DOHH2 (cell line): Measurements from ENCODE around the gene TBL1X.

Source experiments
- H3F3A ChIP-seq: fragments of 200-600 bp; sonication (generic), shearing (Covaris generic); 2 replicates; pipeline ENCODE4 v1.6.0; 2016; ENCODE audit warnings: antibody characterized with exemption, mild to moderate bottlenecking; ENCODE audit not compliant: control insufficient read depth, insufficient read depth
- H3K27ac ChIP-seq: fragments of 200-600 bp; sonication (generic); 2 replicates; pipeline ENCODE4 v1.5.1; 2014; ENCODE audit warnings: low read depth, mild to moderate bottlenecking, low read length, moderate library complexity
- H3K27me3 ChIP-seq: fragments of 200-600 bp; sonication (generic); 2 replicates; pipeline ENCODE4 v1.6.1; 2014; ENCODE audit warnings: mild to moderate bottlenecking, low read length, mixed read lengths; ENCODE audit not compliant: control insufficient read depth
- H3K36me3 ChIP-seq: fragments of 200-600 bp; sonication (generic); 2 replicates; pipeline ENCODE4 v1.6.1; 2014; ENCODE audit warnings: mild to moderate bottlenecking, low read length, moderate library complexity, mixed read lengths; ENCODE audit not compliant: control insufficient read depth
- H3K4me1 ChIP-seq: fragments of 200-600 bp; sonication (generic); 2 replicates; pipeline ENCODE4 v1.6.1; 2014; ENCODE audit warnings: mild to moderate bottlenecking, low read length, mixed read lengths; ENCODE audit not compliant: control insufficient read depth
- H3K4me2 ChIP-seq: fragments of 200-600 bp; sonication (generic); 2 replicates; pipeline ENCODE4 v1.6.0; 2014; ENCODE audit warnings: mild to moderate bottlenecking, low read length, moderate library complexity
- H3K4me3 ChIP-seq: fragments of 200-600 bp; sonication (generic); 2 replicates; pipeline ENCODE4 v1.5.1; 2014; ENCODE audit warnings: mild to moderate bottlenecking, low read length, mixed read lengths
- H3K79me2 ChIP-seq: fragments of 200-600 bp; sonication (generic); 2 replicates; pipeline ENCODE4 v1.6.1; 2014; ENCODE audit warnings: mild to moderate bottlenecking, low read length, mixed read lengths; ENCODE audit not compliant: control insufficient read depth
- H3K9me2 ChIP-seq: fragments of 200-600 bp; sonication (generic); replicated peaks from 2 replicates; pipeline ENCODE4 v1.6.1; 2014; ENCODE audit warnings: mild to moderate bottlenecking, low read length, mixed read lengths; ENCODE audit not compliant: control insufficient read depth
- H3K9me3 ChIP-seq: fragments of 200-600 bp; sonication (generic); 2 replicates; pipeline ENCODE4 v1.6.1; 2014; ENCODE audit warnings: antibody characterized with exemption, low read length, mixed read lengths; ENCODE audit not compliant: control insufficient read depth, insufficient read depth
- H4K20me1 ChIP-seq: fragments of 200-600 bp; sonication (generic); 2 replicates; pipeline ENCODE4 v1.6.0; 2014; ENCODE audit warnings: low read depth, mild to moderate bottlenecking, antibody characterized with exemption, low read length, moderate library complexity; ENCODE audit not compliant: control insufficient read depth, insufficient read depth
- CTCF ChIP-seq: fragments of 200-600 bp; sonication (generic); IDR thresholded peaks from one replicate; pipeline ENCODE4 v1.5.1; 2014; ENCODE audit warnings: antibody characterized with exemption, mild to moderate bottlenecking, low read depth, low read length; ENCODE audit not compliant: poor library complexity, severe bottlenecking
- EZH2phosphoT487 ChIP-seq: fragments of 200-600 bp; sonication (generic); IDR thresholded peaks from 2 replicates; pipeline ENCODE4 v1.6.1; 2017; ENCODE audit warnings: borderline replicate concordance, mild to moderate bottlenecking, antibody characterized with exemption, low read length, moderate library complexity, mixed read lengths

The TBL1X gene

DNA sequence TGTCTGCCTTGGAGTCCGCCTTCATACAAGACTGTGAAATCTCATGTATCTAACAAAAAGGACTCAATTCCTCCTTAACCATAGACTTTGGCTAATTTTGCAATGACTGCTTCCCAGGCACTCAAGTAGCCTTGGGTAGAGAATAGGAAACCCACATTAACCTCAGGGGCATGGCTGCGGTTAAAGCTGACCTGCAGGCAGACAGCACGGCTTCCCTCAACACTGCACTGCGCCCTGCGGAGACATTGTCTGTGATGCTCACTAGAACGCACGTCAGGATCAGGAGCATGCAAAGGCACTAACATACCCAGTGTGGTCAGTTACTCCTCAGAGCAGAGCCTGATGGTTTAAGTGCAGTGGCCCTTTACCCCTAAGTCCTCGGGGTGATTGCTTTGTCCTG is 311.1 kb downstream of the TBL1X start:
- Histone ChIP-seq H3K4me3 (no peak overlapping the region), H3K4me2 (no peak overlapping the region)

GRCh38 chrX:9781941-9782340 is 317.1 kb downstream of the TBL1X start:
- Histone ChIP-seq H3K27ac (no peak overlapping the region), H3K4me3 (no peak overlapping the region), H3K9me2 (no peaks in the 10 kb centered on the region), H3K79me2 (no peaks in the 10 kb centered on the region), H4K20me1 (no peaks in the 10 kb centered on the region), H3K4me1 (no peaks in the 10 kb centered on the region), H3K36me3 (no peaks in the 10 kb centered on the region), H3K4me2 (no peak overlapping the region), H3F3A (no peaks in the 10 kb centered on the region), H3K9me3 (no peaks in the 10 kb centered on the region), H3K27me3 (no peaks in the 10 kb centered on the region)
- TF ChIP-seq EZH2phosphoT487 (no peak), CTCF (no peak)

More for the DNA sequence above, 311.1 kb downstream of the TBL1X start:
- 0 out of 2 replicates have a peak, but pooled peaks cover 3% of the 10 kb centered on the region for H3K4me1 ChIP-seq
- no peak overlapping the region for H3K27ac ChIP-seq
- no peaks in the 10 kb centered on the region for H3K9me2 ChIP-seq
- H3K79me2 ChIP-seq = no peaks in the 10 kb centered on the region
- no peaks in the 10 kb centered on the region for H4K20me1 ChIP-seq
- no peak for TF ChIP-seq CTCF
- TF ChIP-seq EZH2phosphoT487 = no peak
- no peaks in the 10 kb centered on the region for H3K36me3 ChIP-seq
- H3K27me3 ChIP-seq = peaks cover 6% of the 10 kb centered on the region; the same call in 1 of the 2 replicates
- no peaks in the 10 kb centered on the region for H3F3A ChIP-seq
- H3K9me3 ChIP-seq = no peaks in the 10 kb centered on the region

DNA sequence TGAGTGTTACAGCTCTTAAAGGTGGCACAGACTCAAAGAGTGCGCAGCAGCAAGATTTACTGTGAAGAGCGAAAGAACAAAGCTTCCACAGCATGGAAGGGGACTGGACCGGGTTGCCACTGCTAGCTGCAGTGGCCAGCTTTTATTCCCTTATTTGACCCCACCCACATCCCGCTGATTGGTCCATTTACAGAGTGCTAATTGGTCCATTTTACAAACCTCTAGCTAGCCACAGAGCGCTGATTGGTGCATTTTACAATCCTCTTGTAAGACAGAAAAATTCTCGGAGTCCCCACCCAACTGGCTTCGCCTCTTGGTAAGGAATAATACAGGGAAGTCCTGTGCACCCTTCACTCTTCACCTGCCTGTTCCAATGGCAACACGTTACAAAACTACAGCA is 319.5 kb downstream of the TBL1X start:
- no peaks in the 10 kb centered on the region; the same call in 1 of the 2 replicates for H3K27me3 ChIP-seq
- H3K9me3 ChIP-seq = no peaks in the 10 kb centered on the region
- H3K4me2 ChIP-seq = no peak overlapping the region
- H3F3A ChIP-seq = no peaks in the 10 kb centered on the region
- TF ChIP-seq CTCF (no peak), EZH2phosphoT487 (no peak)
- no peak overlapping the region for H3K27ac ChIP-seq
- H3K79me2 ChIP-seq = no peaks in the 10 kb centered on the region
- H3K4me3 ChIP-seq = no peak overlapping the region
- no peaks in the 10 kb centered on the region for H3K9me2 ChIP-seq
- no peaks in the 10 kb centered on the region for H4K20me1 ChIP-seq
- no peaks in the 10 kb centered on the region for H3K4me1 ChIP-seq
- H3K36me3 ChIP-seq = no peaks in the 10 kb centered on the region
